Measurements from ENCODE around the gene PLD1. TPM values are rescaled to one million over a fixed set of nuclear protein-coding genes. Genes with fewer than 3 reads are reported as not detected.

The PLD1 gene
- total and polyA plus RNA-seq, 2 of the 8 experiments (the other 6 are each of a cell fraction or from before 2014, with no cell fraction given) = 1.2 to 2.6 TPM

GRCh38 chr3:171586274-171586673 lies 224.0 kb downstream of the PLD1 start (continued):
- no peak for TF ChIP-seq ATF3 (IDR thresholded peaks at IDR 0.05; ENCODE audit: insufficient read depth, low read depth, low read length)
- TF ChIP-seq USF2 (IDR thresholded peaks at IDR 0.05; ENCODE audit: low read length) = no peak
- TF ChIP-seq CHD7 (IDR thresholded peaks at IDR 0.05; ENCODE audit: insufficient replicate concordance, low read length) = no peak

Data from H1 (cell line).